ENCODE data around the gene TGM5.
A peak's percentile ranks its signal among the peaks of the same experiment; 100 is the strongest.

The TGM5 gene

DNA sequence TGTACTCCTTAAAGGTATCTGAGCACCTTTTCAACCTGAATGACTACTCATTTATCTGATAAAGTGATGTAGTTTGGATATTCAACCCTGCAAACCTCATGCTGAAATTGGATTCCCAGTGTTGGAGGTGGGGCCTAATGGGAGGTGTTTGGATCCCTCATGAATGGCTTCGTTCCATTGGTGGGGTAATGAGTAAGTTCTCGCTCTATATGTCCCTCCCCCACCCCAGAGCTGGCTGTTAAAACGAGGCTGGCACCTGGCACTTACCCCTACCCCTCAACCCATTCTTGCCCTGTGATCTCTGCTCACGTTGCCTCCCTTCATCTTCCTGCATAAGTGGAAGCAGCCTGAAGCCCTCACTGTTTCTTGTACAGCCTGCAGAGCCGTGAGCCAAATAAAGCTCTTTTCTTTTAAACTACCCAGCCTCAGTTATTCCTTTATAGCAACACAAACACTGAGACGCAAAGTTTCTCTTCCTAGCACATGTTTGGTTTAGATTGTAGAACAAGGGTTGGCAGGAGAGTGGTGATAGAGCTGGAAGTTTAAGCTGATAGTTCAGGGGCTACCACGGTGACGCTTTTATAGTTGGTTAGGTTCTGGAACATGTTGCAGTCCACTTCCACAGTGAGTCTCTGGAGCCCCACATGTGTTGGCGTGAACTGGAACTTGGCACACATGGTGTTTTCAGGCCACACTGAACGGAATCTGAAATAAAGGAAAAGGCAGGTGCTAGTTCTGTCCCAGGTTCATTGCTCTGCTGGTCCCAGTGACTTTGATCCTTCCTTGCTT lies 69.8 kb downstream of the TGM5 start:
- DNase-seq (ENCODE audit: low read depth in 1 of 2, low spot score in 1 of 2): no peak

DNA sequence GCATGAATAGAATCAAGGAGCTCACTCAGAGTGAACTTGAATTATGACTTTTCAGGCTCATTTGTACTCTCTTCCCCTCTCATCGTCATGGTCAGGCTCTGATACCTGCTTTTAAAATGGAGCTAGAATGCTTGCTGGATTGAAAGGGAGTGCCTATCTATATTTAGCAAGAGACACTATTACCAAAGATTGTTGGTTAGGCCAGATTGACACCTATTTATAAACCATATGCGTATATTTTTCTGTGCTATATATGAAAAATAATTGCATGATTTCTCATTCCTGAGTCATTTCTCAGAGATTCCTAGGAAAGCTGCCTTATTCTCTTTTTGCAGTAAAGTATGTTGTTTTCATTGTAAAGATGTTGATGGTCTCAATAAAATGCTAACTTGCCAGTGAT lies 71.9 kb downstream of the TGM5 start:
- DNase-seq (ENCODE audit: low read depth in 1 of 2, low spot score in 1 of 2): no peak

DNA sequence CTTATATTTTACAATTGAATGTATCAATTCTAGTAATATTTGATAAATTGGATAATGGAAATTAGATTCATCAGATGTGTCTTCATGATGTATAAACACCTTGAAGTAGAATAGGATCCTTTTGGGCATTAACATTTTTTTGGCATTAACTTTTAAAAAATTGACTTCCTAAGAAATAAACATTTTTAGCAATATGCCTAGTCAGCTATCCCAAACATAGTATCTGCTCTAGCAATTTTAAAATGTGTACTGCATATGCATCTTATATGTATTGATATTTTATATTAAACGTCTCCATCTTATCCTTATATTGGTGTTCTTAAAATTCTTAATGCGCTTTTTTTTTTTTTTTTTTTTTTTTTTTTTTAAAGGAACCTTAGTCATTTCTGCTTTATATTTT lies 73.0 kb downstream of the TGM5 start:
- DNase-seq (ENCODE audit: low read depth in 1 of 2, low spot score in 1 of 2): no peak

DNA sequence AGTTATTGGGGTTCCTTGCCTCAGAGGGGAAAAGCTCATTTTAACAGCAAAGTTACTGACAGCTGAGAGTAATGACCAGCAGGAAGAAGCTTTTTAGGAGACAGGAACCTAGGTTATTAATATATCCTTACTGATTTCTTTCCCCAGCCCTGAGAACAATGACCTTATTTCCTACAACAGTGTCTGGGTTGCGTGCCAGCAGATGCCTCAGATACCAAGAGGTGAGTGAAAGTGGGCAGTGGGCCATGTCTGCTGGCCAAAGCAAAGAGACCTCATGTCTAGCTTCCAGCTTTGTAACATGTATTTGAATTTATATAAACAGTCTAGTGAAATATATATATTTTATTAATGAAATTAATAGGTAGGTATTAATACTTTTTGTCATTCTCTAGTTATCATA lies 76.5 kb downstream of the TGM5 start:
- DNase-seq (ENCODE audit: low read depth in 1 of 2, low spot score in 1 of 2): no peak

DNA sequence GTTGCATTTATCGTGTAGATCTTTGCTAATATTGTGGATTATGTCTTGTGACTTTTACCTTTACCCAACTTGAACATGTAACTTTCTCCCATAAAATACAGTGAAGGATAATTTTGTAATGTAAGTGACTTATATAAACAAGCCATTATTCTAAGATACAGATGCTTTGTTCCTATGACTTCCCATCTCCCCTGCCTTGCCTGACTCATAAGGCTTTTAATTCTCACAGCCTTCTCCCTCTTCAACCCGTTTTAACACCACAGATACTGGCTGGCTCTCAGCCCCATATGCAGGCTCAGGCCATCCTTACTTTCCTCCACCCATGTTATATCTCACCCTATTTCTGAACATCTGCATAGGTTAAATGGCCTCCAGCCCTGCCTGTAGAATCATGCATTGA lies 77.4 kb downstream of the TGM5 start:
- no peak for DNase-seq (ENCODE audit: low read depth in 1 of 2, low spot score in 1 of 2)

DNA sequence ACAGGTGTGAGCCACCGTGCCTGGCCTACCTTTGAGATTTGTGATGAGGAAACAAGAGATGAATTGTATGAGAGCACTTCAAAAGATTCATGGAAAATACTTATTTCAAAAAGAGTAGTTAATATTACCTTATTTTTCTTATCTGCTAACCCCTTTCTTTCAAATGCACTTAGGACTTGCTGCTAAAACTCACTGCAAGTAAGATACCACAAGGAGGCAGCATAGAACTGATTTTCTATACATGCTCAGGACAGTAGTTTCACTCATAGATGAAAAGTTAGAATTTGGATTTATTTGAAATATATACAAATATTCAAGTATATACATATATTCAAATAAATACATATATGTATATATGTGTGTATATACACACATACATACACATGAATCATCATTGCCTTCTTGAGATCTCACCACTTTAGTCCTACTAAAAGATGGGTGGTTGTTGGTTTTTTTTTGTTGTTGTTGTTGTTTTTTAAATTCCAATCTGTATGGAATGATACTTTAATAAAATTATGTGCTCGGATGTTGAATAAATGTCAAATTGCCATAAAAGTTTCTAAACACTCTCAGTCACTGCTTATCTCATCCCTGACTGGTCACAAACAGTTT lies 79.1 kb downstream of the TGM5 start:
- DNase-seq (ENCODE audit: low read depth in 1 of 2, low spot score in 1 of 2): no peak

DNA sequence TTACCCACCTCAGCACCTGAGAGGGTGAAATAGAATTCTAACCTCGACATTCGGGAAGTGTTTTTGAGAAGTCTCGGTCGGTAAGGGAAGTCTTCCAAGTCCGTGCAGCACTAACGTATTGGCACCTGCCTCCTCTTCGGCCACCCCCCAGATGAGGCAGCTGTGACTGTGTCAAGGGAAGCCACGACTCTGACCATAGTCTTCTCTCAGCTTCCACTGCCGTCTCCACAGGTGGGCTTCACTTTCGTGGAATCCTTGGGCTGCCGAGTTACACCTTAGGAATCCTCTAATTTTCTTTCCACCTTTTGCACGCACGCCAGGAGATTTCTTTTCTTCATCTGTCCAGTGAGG lies 80.8 kb downstream of the TGM5 start:
- DNase-seq (ENCODE audit: low read depth in 1 of 2, low spot score in 1 of 2): peak in 1 of 2 donors; percentile 11

DNA sequence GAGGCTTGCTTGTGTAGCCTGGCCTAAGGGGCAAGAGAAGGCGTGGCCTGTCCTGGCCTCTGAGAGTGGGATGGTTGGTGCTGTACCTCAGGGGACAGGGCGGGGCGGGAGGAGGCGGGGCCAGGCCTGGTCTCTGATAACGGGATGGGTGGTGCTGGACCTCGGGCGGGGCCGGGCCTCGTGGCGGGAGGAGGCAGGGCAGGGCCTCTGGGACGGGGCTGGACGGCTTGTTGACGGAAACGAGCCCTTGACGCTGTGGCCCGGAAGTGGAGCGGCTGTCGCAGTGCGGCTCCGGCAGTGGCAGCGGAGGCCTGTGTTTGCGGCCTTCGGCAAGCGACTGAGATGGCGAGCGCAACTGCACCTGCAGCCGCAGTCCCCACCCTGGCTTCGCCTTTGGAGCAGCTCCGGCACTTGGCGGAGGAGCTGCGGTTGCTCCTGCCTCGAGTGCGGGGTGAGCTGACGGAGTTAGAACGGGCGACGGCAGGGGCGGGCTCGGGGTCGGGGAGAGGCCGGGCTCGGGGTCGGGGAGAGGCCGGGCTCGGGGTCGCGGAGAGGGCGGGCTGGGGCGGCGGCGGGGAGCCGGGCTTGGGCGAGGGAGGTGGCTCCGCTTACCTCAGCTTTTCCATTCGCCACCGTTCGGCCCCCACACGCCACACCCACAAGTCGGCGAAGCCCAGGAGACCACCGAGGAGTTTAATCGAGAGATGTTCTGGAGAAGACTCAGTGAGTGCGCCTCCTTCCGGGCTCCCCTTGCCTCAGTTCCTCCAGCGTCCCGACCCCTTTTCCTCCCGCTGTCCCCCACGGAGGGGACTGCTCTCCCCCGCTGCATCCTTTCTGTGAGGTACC lies 81.3 kb downstream of the TGM5 start, which contains the start of gene CCNDBP1:
Gene CCNDBP1 (plus strand): TSS at position 247 of the 846 bp plus-strand sequence. CDS start 96 bp downstream, at position 343.
- peak; percentile 65 to 84 for DNase-seq (ENCODE audit: low read depth in 1 of 2, low spot score in 1 of 2)

DNA sequence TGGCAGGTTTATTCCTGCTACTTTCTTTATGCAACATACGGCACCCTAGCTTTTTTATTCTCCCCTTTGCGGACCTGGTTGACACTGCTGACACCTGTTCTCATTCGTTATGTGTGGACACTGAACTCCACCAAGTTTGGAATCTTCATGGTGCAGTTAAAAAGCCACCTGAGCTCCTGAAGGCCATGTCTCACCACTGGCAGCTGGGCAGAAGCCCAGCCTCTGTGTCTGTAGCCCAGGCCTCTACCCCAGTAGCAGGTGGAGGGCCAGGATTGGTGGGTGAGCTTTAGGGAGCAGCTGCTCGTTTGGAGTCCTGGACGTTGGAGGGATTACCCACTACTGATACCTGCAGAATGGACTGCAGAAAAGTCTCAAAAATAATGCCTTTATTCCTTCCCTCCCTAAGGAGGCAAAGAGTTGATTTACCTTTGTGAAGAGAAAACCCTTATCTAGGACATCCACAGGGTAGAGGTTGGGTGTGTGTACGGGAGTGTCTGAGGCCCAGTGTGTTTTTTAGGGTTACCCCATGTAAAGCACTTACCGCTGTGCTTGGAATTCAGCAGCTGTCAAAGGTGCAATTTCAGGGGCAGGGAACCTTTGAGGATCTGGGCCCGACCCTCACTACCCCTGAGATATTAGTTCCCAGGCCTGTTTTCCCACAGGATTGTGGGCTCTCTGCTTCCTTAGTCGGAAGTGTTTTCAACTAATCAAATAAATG lies 82.2 kb downstream of the TGM5 start:
- no peak for DNase-seq (ENCODE audit: low read depth in 1 of 2, low spot score in 1 of 2)

DNA sequence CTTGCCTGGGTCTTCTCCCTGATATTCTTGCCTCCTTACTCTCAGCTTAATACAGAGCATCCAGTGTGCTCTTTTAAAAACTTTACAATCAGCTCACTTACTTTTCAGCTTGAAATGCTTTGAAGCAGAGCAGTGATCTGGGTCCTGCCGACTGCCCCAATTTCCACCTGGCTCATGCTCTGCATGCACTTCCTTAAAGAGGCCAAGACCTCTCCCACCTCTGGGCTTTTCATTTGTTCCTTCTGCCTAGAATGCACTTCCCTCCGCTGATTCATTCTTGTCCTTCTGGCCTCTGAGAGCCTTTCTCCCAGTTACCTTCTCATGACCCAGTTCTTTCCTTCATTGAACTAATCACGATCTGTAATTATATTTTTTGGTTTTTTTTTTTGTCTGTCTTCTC lies 83.5 kb downstream of the TGM5 start:
- DNase-seq (ENCODE audit: low read depth in 1 of 2, low spot score in 1 of 2): no peak

Data from activated CD4-positive, alpha-beta T cell treated with anti-CD3 and anti-CD28 coated beads, Interleukin-2, amount 50 U/mL, for 24 hours (primary cell).